Karpas-422 (cell line): Measurements from ENCODE around the gene KLHDC8A. TPM values are rescaled to one million over a fixed set of nuclear protein-coding genes. Genes with fewer than 3 reads are reported as not detected.

ENCODE experiments used
- DNase-seq: peaks from one replicate; pipeline ENCODE4 v3.0.0-alpha.2; 2015
- H2AFZ ChIP-seq: fragments of 200-600 bp; sonication (generic); 2 replicates; pipeline ENCODE4 v1.6.1; 2014; ENCODE audit warnings: antibody characterized with exemption, low read length, mixed read lengths
- H3K27ac ChIP-seq: fragments of 200-600 bp; sonication (generic); 2 replicates; pipeline ENCODE4 v1.5.1; 2014; ENCODE audit warnings: mild to moderate bottlenecking, low read length, moderate library complexity
- H3K27me3 ChIP-seq: fragments of 200-600 bp; sonication (generic); 2 replicates; pipeline ENCODE4 v1.6.1; 2014; ENCODE audit warnings: low read length, mixed read lengths
- H3K36me3 ChIP-seq: fragments of 200-600 bp; sonication (generic); 2 replicates; pipeline ENCODE4 v1.6.1; 2014; ENCODE audit warnings: low read length, mixed read lengths; ENCODE audit not compliant: insufficient read depth
- H3K4me1 ChIP-seq: fragments of 200-600 bp; sonication (generic); 2 replicates; pipeline ENCODE4 v1.6.1; 2014; ENCODE audit warnings: mild to moderate bottlenecking, low read length, mixed read lengths
- H3K4me2 ChIP-seq: fragments of 200-600 bp; sonication (generic); 2 replicates; pipeline ENCODE4 v1.6.1; 2014; ENCODE audit warnings: low read length, low read depth, mild to moderate bottlenecking; ENCODE audit not compliant: poor library complexity, severe bottlenecking
- H3K4me3 ChIP-seq: fragments of 200-600 bp; sonication (generic); 2 replicates; pipeline ENCODE4 v1.5.1; 2014; ENCODE audit warnings: mild to moderate bottlenecking, antibody characterized with exemption, low read length, mixed read lengths
- H3K79me2 ChIP-seq: fragments of 200-600 bp; sonication (generic); 2 replicates; pipeline ENCODE4 v1.6.1; 2014; ENCODE audit warnings: mild to moderate bottlenecking, low read length, mixed read lengths
- H3K9ac ChIP-seq: fragments of 200-600 bp; sonication (generic); 2 replicates; pipeline ENCODE4 v1.6.0; 2014; ENCODE audit warnings: low read length
- H3K9me2 ChIP-seq: fragments of 200-600 bp; sonication (generic), shearing (Covaris generic); replicated peaks from 2 replicates; pipeline ENCODE4 v1.6.0; 2014; ENCODE audit warnings: mild to moderate bottlenecking, low read length, moderate library complexity; ENCODE audit not compliant: insufficient read depth
- H3K9me3 ChIP-seq: fragments of 300-700, 200-600 bp; sonication (generic); 2 replicates; pipeline ENCODE4 v1.6.1; 2014; ENCODE audit warnings: low read length, mixed read lengths
- H4K20me1 ChIP-seq: fragments of 200-600 bp; sonication (generic); 2 replicates; pipeline ENCODE4 v1.6.1; 2014; ENCODE audit warnings: mild to moderate bottlenecking, antibody characterized with exemption, low read length, low read depth; ENCODE audit not compliant: insufficient read depth
- total RNA-seq: library from RNA; depleted of rRNA; stranded (reverse); fragments of >200 nt; shearing (Covaris generic); gene quantifications from 2 replicates; pipeline ENCODE4 v1.2.3, GENCODE V29; 2014; ENCODE audit warnings: low replicate concordance

The KLHDC8A gene
- total RNA-seq, 1 experiment from 2014 or later, result not detected

- Histone ChIP-seq H3K27ac (no peak overlapping the region), H3K9ac (no peak overlapping the region), H3K4me3 (no peak overlapping the region), H3K4me1 (no peaks in the 10 kb centered on the region; the same call in 1 of the 2 replicates), H2AFZ (no peak overlapping the region), H3K9me3 (no peaks in the 10 kb centered on the region), H3K79me2 (no peaks in the 10 kb centered on the region), H3K4me2 (no peak overlapping the region), H3K36me3 (no peaks in the 10 kb centered on the region), H3K27me3 (no peaks in the 10 kb centered on the region), H4K20me1 (no peaks in the 10 kb centered on the region; the same call in 1 of the 2 replicates), H3K9me2 (no peaks in the 10 kb centered on the region)
- no peak for DNase-seq
Observed at GRCh38 chr1:205346956-205347574, 9.7 kb downstream of the KLHDC8A start.

GRCh38 chr1:205345761-205346160 lies 11.0 kb downstream of the KLHDC8A start:
- Histone ChIP-seq H3K27ac (no peak overlapping the region), H3K4me1 (no peaks in the 10 kb centered on the region; the same call in 1 of the 2 replicates), H4K20me1 (no peaks in the 10 kb centered on the region; the same call in 1 of the 2 replicates), H3K9ac (no peak overlapping the region), H3K4me3 (no peak overlapping the region), H3K4me2 (no peak overlapping the region), H3K9me3 (no peaks in the 10 kb centered on the region), H3K79me2 (no peaks in the 10 kb centered on the region), H2AFZ (no peak overlapping the region), H3K9me2 (no peaks in the 10 kb centered on the region), H3K27me3 (no peaks in the 10 kb centered on the region), H3K36me3 (no peaks in the 10 kb centered on the region)
- DNase-seq, result no peak

- H4K20me1 ChIP-seq, result no peaks in the 10 kb centered on the region; the same call in 1 of the 2 replicates
- H3K9ac ChIP-seq, result no peak overlapping the region
- H3K4me3 ChIP-seq, result no peak overlapping the region
- no peak for DNase-seq
- no peak overlapping the region for H3K27ac ChIP-seq
- H3K9me3 ChIP-seq, result no peaks in the 10 kb centered on the region
- H3K27me3 ChIP-seq, result no peaks in the 10 kb centered on the region
- H3K9me2 ChIP-seq, result no peaks in the 10 kb centered on the region
- no peaks in the 10 kb centered on the region for H3K79me2 ChIP-seq
- no peak overlapping the region for H3K4me2 ChIP-seq
- H2AFZ ChIP-seq, result no peak overlapping the region
- H3K4me1 ChIP-seq, result no peaks in the 10 kb centered on the region
- H3K36me3 ChIP-seq, result no peaks in the 10 kb centered on the region
Observed at GRCh38 chr1:205344066-205344928, 12.4 kb downstream of the KLHDC8A start.

- no peak for DNase-seq
- H3K36me3 ChIP-seq, result no peaks in the 10 kb centered on the region
- no peak overlapping the region for H3K4me3 ChIP-seq
- H3K79me2 ChIP-seq, result no peaks in the 10 kb centered on the region
- no peak overlapping the region for H3K4me2 ChIP-seq
- H3K4me1 ChIP-seq, result no peaks in the 10 kb centered on the region
- H3K9me3 ChIP-seq, result no peaks in the 10 kb centered on the region
- no peak overlapping the region for H3K9ac ChIP-seq
- no peaks in the 10 kb centered on the region for H4K20me1 ChIP-seq
- H2AFZ ChIP-seq, result no peak overlapping the region
- no peak overlapping the region for H3K27ac ChIP-seq
- H3K9me2 ChIP-seq, result no peaks in the 10 kb centered on the region
- no peaks in the 10 kb centered on the region for H3K27me3 ChIP-seq
Observed at GRCh38 chr1:205343431-205344065, 13.2 kb downstream of the KLHDC8A start.

- Histone ChIP-seq H3K9me3 (no peaks in the 10 kb centered on the region), H3K79me2 (no peaks in the 10 kb centered on the region), H2AFZ (no peak overlapping the region), H3K4me2 (no peak overlapping the region), H3K4me1 (no peaks in the 10 kb centered on the region), H3K27ac (no peak overlapping the region), H3K9ac (no peak overlapping the region), H3K9me2 (no peaks in the 10 kb centered on the region), H3K27me3 (no peaks in the 10 kb centered on the region), H3K4me3 (no peak overlapping the region), H4K20me1 (no peaks in the 10 kb centered on the region), H3K36me3 (no peaks in the 10 kb centered on the region)
- no peak for DNase-seq
Observed at GRCh38 chr1:205342986-205343385, 13.7 kb downstream of the KLHDC8A start.

DNA sequence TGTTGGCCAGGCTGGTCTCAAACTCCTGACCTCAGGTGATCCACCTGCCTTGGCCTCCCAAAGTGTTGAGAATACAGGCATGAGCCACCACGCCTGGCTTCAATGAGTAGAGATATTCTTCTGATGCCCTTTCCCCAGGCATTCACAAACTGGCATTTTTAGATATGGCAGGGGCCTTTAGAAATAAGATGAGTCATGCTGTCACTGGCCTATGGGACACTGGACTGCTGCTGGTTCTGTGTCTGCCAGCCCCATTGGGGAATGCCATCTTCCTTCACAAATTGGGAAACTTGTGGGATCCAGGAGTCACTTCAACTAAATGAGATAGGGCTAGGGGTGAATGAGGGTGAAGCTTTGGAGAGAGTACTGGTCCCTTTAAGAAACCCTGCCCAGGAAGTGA lies 16.0 kb downstream of the KLHDC8A start:
- no peak for DNase-seq
- Histone ChIP-seq H3K4me3 (no peak overlapping the region), H3K9me2 (no peaks in the 10 kb centered on the region), H3K4me2 (no peak overlapping the region), H3K27ac (no peak overlapping the region), H4K20me1 (no peaks in the 10 kb centered on the region), H3K9ac (no peak overlapping the region), H3K36me3 (no peaks in the 10 kb centered on the region), H3K4me1 (no peaks in the 10 kb centered on the region), H3K9me3 (no peaks in the 10 kb centered on the region), H2AFZ (no peak overlapping the region), H3K79me2 (no peaks in the 10 kb centered on the region), H3K27me3 (no peaks in the 10 kb centered on the region)

- DNase-seq, result no peak
- no peak overlapping the region for H3K9ac ChIP-seq
Observed at GRCh38 chr1:205339717-205340116, 17.0 kb downstream of the KLHDC8A start.

DNA sequence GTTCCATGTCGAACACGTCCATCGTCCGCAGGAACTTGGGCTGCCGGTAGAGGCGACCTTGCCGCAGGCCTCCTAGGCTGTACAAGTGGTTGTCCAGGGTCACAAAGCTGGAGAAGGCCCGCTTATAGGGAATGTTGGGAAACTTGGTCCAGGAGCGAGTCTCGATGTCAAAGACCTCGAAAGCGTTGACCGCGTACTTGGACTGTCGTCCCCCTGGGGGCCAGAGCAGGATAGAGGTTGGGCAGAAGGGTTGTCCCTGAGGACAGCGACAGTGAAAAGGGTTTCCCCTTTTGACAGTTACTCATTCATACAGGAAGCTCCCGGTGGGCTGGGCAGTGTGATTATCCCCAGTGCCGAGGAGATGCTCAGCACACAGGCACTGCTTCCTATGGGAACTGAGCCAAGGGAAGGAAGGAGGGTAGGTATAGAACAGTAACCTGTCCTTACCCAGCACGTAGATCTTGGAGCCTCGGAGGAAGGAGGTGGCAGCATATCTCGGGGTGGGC lies 17.5 kb downstream of the KLHDC8A start:
- H3K4me1 ChIP-seq, result no peaks in the 10 kb centered on the region
- H3K9me2 ChIP-seq, result no peaks in the 10 kb centered on the region
- no peaks in the 10 kb centered on the region for H3K27me3 ChIP-seq
- no peak overlapping the region for H3K4me3 ChIP-seq
- H3K79me2 ChIP-seq, result no peaks in the 10 kb centered on the region
- H3K27ac ChIP-seq, result no peak overlapping the region
- no peak overlapping the region for H2AFZ ChIP-seq
- DNase-seq, result no peak
- H3K9me3 ChIP-seq, result no peaks in the 10 kb centered on the region
- no peaks in the 10 kb centered on the region for H4K20me1 ChIP-seq
- no peak overlapping the region for H3K4me2 ChIP-seq
- no peak overlapping the region for H3K9ac ChIP-seq
- H3K36me3 ChIP-seq, result no peaks in the 10 kb centered on the region

More at GRCh38 chr1:205339717-205340116, 17.0 kb downstream of the KLHDC8A start:
- no peaks in the 10 kb centered on the region for H3K79me2 ChIP-seq
- H3K27me3 ChIP-seq, result no peaks in the 10 kb centered on the region
- no peak overlapping the region for H3K27ac ChIP-seq
- H3K9me2 ChIP-seq, result no peaks in the 10 kb centered on the region
- no peaks in the 10 kb centered on the region for H4K20me1 ChIP-seq
- no peak overlapping the region for H3K4me2 ChIP-seq
- no peaks in the 10 kb centered on the region for H3K36me3 ChIP-seq
- H3K4me1 ChIP-seq, result no peaks in the 10 kb centered on the region
- no peak overlapping the region for H2AFZ ChIP-seq
- no peaks in the 10 kb centered on the region for H3K9me3 ChIP-seq
- H3K4me3 ChIP-seq, result no peak overlapping the region
